IPS-18c (cell line): ENCODE data around the gene DTWD2.
"Not testable (repeated sequence)": the region's sequence is repeated elsewhere in the genome, so short reads cannot be mapped to it uniquely, and the experiment has no call there.

Source experiments
- H3K4me3 ChIP-seq: 2 replicates; pipeline ENCODE4 v1.7.0; 2013; ENCODE audit warnings: low read depth, mild to moderate bottlenecking, low read length, moderate library complexity; ENCODE audit not compliant: insufficient read depth
- H3K9me3 ChIP-seq: one replicate; pipeline ENCODE4 v1.6.1; 2013; ENCODE audit warnings: mild to moderate bottlenecking, low read length, moderate library complexity; ENCODE audit not compliant: control insufficient read depth, insufficient read depth

Gene DTWD2

GRCh38 chr5:118849507-118849906 is 138.8 kb downstream of the DTWD2 start:
- H3K9me3 ChIP-seq, H3K4me3 ChIP-seq: not testable (repeated sequence)

DNA sequence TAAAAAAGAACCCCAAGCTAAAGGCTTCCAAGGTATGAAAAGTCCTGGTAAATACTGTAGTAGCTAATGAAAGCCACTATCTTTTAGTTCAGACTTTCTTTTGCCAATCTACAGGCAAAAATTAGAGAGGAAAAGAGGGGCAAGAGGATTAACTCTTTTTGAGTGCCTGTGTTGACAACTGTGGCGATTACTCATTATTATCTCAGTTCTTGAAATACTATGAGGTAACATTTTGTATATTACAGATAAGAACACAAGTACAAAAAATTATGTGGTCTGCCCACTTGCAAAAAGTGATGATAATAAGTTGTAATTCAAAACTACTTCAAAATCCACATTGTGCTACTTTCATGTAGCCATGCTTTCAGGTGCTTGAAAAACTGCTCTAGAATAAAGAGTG is 144.0 kb downstream of the DTWD2 start:
- Histone ChIP-seq H3K4me3 (no peak overlapping the region), H3K9me3 (no peaks in the 10 kb centered on the region)

- H3K4me3 ChIP-seq: no peak overlapping the region
- H3K9me3 ChIP-seq: no peaks in the 10 kb centered on the region
Observed at GRCh38 chr5:118834710-118835109, 153.6 kb downstream of the DTWD2 start.

DNA sequence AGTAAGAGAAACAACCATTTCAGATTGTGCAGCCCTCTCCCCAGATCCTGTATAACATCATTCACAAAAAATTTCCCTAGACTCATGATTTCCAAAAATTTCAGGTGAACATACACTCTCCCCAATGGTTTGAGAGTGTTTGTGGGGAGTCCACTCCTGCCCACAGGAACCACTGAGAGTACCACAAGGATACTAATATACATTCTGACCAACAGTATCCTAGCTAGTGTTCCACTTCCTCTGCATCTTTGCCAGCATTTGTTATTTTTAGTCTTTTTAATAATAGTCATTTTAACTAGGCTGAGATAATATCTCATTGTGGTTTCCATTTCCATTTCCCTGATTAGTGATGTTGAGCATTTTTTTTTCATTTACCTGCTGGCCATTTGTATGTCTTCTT is 155.4 kb downstream of the DTWD2 start:
- Histone ChIP-seq H3K9me3 (no peaks in the 10 kb centered on the region), H3K4me3 (no peak overlapping the region)

DNA sequence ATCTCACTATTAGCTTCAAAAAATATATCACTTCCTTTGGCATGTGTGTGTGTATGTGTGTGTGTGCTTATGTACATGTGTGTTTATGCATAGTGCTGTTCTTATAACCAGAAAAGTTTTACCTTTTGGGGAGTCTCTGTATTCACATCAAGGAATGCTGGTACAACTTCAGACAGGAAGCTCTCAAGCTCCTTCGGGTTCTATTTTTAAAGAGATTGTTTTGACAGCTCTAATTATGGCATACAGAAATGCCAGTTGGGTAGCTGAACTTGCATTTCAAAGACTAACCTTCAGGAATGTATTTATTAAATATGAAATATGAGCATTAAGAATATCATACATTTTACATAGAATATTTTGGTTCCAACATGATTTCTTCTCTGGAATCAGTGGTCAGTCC is 163.1 kb downstream of the DTWD2 start:
- Histone ChIP-seq H3K4me3 (no peak overlapping the region), H3K9me3 (no peaks in the 10 kb centered on the region)

DNA sequence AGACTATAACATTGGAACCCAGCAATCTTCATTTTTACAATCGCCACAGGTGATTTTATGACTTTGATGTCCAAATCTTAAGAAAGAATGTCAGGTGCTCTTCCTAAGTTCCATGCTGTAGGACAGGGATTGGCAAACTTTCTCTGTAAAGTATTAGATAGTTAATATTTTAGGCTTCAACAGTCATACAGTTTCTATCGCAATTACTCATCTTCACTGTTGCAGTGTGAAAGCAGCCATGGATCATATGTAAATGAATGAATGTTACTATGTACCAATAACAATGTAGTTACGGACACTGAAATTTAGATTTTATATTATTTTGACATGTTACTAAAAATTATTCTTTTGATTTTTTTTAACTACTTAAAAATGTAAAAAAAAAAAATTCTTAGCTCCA is 169.7 kb downstream of the DTWD2 start:
- Histone ChIP-seq H3K4me3 (no peak overlapping the region), H3K9me3 (no peaks in the 10 kb centered on the region)

DNA sequence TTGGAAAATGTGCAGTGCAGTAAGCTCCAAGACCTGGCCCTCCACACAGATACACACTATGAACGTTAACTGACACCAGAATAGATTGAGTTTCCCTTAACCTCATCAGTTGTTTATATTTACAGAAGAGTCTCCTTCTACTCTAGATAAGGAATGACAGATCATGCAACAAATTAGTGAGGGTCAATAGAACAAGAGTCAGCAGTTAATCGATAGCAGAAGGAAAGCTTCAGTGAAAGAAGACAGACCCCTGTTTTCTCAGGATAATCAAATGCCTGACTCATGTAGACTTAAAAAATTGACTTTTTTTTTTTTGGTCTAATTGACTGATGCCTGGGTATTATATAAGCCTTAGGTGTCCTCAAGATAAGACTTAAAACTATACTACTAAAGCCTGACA is 179.9 kb downstream of the DTWD2 start:
- no peaks in the 10 kb centered on the region for H3K9me3 ChIP-seq
- H3K4me3 ChIP-seq: no peak overlapping the region

DNA sequence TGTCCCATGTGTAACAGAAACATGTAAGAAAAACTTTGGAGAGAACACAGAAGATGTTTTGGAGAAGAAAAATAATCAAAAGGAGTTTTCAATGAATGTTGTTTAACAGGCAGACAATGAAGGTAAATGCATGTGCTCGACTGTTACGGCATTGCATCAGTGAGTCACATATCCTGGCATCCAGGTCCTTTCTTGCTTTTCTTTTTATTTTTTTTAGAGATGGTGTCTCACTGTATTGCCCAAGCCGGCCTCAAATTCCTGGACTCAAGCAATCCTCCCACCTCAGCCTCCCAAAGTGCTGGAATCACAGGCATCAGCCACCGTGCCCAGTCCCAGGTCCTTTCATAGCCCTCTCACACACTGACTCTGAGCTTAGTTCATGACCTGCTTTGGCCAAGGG is 181.8 kb downstream of the DTWD2 start:
- Histone ChIP-seq H3K4me3 (no peak overlapping the region), H3K9me3 (no peaks in the 10 kb centered on the region)

DNA sequence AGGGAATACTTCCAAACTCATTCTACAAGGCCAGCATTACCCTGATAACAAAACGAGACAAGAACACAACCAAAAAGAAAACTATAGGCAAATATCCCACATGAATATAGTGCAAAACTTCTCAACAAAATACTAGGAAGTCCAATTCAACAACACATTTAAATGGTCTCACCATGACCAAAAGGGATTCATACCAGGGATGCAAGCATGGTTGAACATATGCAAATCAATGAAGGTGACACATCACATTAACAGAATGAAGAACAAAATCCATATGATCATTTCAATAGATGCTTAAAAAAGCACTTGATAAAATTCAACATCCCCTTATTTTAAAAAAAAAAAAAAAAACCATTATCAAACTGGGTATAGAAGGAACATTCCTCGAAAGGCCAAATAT is 186.0 kb downstream of the DTWD2 start:
- no peak overlapping the region for H3K4me3 ChIP-seq
- no peaks in the 10 kb centered on the region for H3K9me3 ChIP-seq

DNA sequence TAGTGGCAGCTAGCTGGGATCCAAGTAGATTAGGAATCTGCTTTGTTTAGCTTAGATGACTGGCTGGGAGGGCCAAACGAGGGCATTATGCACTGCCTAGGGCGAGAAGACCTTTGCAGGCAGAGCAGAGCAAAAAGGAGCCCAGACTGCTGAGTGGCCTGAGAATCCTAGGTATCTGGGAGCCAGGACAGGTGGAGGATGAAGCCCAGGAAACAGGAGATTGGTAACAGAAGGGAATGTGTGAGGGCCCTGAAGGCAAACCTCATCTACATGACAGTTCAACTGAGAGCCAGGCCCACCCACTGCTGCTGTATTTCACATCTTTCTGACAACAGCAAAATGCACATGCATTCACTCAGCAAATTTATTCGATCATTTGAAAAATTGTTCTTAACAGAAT is 192.3 kb downstream of the DTWD2 start:
- Histone ChIP-seq H3K4me3 (no peak overlapping the region), H3K9me3 (no peaks in the 10 kb centered on the region)

GRCh38 chr5:118794281-118794680 is 194.1 kb downstream of the DTWD2 start:
- Histone ChIP-seq H3K4me3 (no peak overlapping the region), H3K9me3 (no peaks in the 10 kb centered on the region)

GRCh38 chr5:118793652-118794051 is 194.7 kb downstream of the DTWD2 start:
- H3K4me3 ChIP-seq: no peak overlapping the region
- no peaks in the 10 kb centered on the region for H3K9me3 ChIP-seq

GRCh38 chr5:118793091-118793490 is 195.3 kb downstream of the DTWD2 start:
- no peaks in the 10 kb centered on the region for H3K9me3 ChIP-seq
- H3K4me3 ChIP-seq: no peak overlapping the region

DNA sequence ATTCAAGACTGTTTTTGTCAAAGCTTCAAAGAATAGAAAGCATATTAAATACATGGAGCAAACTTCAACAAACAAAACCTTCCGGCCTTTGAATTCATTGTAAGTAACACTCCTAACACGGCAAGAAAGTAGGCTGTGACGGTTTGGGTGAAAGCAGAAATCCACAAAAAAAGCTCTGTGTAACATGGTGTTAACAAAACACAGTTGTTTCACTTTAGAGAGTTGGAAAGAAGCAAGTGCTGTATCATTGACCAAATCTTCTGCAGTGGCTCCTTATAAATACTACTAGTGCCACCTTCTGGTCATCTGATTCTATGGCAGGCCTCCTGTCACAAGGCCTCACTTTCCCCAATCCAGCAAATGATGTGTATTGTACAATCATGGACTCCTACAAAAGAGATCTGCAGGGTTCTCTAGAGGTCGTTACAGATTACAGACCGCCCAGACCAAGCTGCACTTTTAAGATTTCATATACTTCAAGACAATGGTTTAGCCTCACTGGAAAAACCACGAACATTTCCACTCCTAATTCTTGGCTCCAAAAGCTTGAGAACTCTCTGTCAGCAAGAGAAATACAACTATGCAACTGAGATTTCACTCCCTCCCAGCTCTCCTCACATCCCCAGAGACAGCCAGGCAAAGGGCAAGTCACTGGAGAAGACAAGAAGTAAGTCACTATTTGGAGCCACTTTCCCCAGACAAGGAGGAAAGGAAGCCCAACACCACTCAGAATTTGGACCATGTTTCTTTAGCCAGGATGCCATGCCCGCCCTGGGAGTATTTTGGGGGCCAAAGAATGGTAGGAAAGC is 196.2 kb downstream of the DTWD2 start:
- no peaks in the 10 kb centered on the region for H3K9me3 ChIP-seq
- no peak overlapping the region for H3K4me3 ChIP-seq

- no peak overlapping the region for H3K4me3 ChIP-seq
- H3K9me3 ChIP-seq: no peaks in the 10 kb centered on the region
Observed at GRCh38 chr5:118789366-118789765, 199.0 kb downstream of the DTWD2 start.

DNA sequence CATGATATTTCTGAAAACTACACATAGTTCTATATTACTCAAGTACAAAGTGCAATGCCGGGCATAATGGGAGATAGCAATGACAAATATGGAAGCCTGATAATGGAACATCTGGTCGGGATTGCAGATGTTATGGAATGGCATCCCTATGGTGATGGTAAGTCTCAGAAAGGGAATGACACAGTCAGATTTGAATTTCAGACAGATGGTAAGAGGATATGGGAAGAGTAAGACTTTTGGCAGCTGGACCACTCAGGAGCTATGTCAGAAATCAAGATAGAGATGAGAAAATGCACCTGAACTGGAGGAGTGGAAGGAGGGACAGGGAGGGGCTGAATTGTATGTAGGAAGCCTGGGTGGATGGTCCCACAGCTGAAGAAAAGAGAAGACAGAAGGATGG is 200.0 kb downstream of the DTWD2 start:
- Histone ChIP-seq H3K9me3 (no peaks in the 10 kb centered on the region), H3K4me3 (no peak overlapping the region)
